HG03045 (cell line): Measurements from ENCODE around the gene ABCA12.

Source experiments
- ATAC-seq: cut with Tn5 transposase; IDR thresholded peaks from one replicate; pipeline ENCODE4 v1.9.1; 2021; ENCODE audit warnings: mild to moderate bottlenecking, moderate library complexity; ENCODE audit not compliant: unreplicated experiment

ABCA12 gene

GRCh38 chr2:215136669-215137328 lies 1.6 kb downstream of the ABCA12 start:
- no peak for ATAC-seq

GRCh38 chr2:215120401-215120800 lies 18.0 kb downstream of the ABCA12 start:
- ATAC-seq, result no peak

GRCh38 chr2:215119847-215120246 lies 18.6 kb downstream of the ABCA12 start:
- ATAC-seq, result no peak

GRCh38 chr2:215110918-215111317 lies 27.5 kb downstream of the ABCA12 start:
- ATAC-seq, result no peak

- ATAC-seq, result no peak
These were observed 31.0 kb downstream of the ABCA12 start for GRCh38 chr2:215107216-215108056.

GRCh38 chr2:215105607-215106354 lies 32.6 kb downstream of the ABCA12 start:
- ATAC-seq, result no peak

- no peak for ATAC-seq
These were observed 34.2 kb downstream of the ABCA12 start for GRCh38 chr2:215104226-215104625.

- ATAC-seq, result no peak
These were observed 39.6 kb downstream of the ABCA12 start for GRCh38 chr2:215098875-215099274.

GRCh38 chr2:215084080-215084479 lies 54.3 kb downstream of the ABCA12 start:
- no peak for ATAC-seq

- ATAC-seq, result no peak
These were observed 55.3 kb downstream of the ABCA12 start for GRCh38 chr2:215083146-215083545.

- no peak for ATAC-seq
These were observed 56.0 kb downstream of the ABCA12 start for GRCh38 chr2:215082446-215082845.

GRCh38 chr2:215080545-215080944 lies 57.9 kb downstream of the ABCA12 start:
- no peak for ATAC-seq

GRCh38 chr2:215071676-215072075 lies 66.8 kb downstream of the ABCA12 start:
- no peak for ATAC-seq

- ATAC-seq, result no peak
These were observed 70.0 kb downstream of the ABCA12 start for GRCh38 chr2:215068399-215068798.

- no peak for ATAC-seq
These were observed 72.3 kb downstream of the ABCA12 start for GRCh38 chr2:215066124-215066523.

- ATAC-seq, result no peak
These were observed 74.9 kb downstream of the ABCA12 start for GRCh38 chr2:215063526-215063925.

- no peak for ATAC-seq
These were observed 77.4 kb downstream of the ABCA12 start for GRCh38 chr2:215060861-215061536.

GRCh38 chr2:215059724-215060123 lies 78.7 kb downstream of the ABCA12 start:
- no peak for ATAC-seq

GRCh38 chr2:215055891-215056290 lies 82.5 kb downstream of the ABCA12 start:
- no peak for ATAC-seq

GRCh38 chr2:215052810-215053209 lies 85.6 kb downstream of the ABCA12 start:
- no peak for ATAC-seq

- ATAC-seq, result no peak
These were observed 86.0 kb downstream of the ABCA12 start for GRCh38 chr2:215052404-215052803.
